C4-2B (cell line): ENCODE data around the gene PLCL2.

Source experiments
- H3K27ac ChIP-seq: fragments of 450-650 bp; 2 replicates; pipeline ENCODE4 v1.5.1; 2017
- ZFX ChIP-seq: fragments of 450-650 bp; IDR thresholded peaks from 2 replicates; pipeline ENCODE4 v1.6.1; 2017
- TF ChIP-seq, protein P1 (sequence below): fragments of 450-650 bp; conservative IDR thresholded peaks from 2 replicates; pipeline ENCODE4 v1.5.1; 2017; ENCODE audit warnings: mild to moderate bottlenecking

PLCL2 gene

GRCh38 chr3:17006132-17006852, 121.5 kb downstream of the PLCL2 start:
- TF ChIP-seq, protein P1, sequence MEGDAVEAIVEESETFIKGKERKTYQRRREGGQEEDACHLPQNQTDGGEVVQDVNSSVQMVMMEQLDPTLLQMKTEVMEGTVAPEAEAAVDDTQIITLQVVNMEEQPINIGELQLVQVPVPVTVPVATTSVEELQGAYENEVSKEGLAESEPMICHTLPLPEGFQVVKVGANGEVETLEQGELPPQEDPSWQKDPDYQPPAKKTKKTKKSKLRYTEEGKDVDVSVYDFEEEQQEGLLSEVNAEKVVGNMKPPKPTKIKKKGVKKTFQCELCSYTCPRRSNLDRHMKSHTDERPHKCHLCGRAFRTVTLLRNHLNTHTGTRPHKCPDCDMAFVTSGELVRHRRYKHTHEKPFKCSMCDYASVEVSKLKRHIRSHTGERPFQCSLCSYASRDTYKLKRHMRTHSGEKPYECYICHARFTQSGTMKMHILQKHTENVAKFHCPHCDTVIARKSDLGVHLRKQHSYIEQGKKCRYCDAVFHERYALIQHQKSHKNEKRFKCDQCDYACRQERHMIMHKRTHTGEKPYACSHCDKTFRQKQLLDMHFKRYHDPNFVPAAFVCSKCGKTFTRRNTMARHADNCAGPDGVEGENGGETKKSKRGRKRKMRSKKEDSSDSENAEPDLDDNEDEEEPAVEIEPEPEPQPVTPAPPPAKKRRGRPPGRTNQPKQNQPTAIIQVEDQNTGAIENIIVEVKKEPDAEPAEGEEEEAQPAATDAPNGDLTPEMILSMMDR: no peak
- no peak for TF ChIP-seq ZFX
- H3K27ac ChIP-seq: no peak overlapping the region

DNA sequence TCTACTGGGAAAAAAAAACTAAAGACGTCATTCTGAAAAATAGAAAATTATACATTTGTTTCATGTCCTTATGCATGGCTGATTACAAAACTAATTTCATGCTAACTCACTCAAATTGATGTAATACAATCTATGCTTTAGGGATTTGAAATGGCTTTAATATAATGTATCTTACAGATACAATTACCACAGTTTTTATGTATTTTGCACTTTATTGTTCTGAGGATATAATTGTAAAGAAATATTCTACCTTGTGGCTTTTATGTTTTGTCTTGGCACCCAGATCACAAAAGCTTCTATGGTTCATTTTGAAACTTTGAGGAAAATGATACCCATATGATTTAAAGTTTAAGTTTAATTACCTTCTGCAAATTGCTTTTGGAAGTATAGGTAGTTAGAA, 122.5 kb downstream of the PLCL2 start:
- no peak for TF ChIP-seq ZFX
- TF ChIP-seq, protein P1: no peak
- no peak overlapping the region for H3K27ac ChIP-seq

DNA sequence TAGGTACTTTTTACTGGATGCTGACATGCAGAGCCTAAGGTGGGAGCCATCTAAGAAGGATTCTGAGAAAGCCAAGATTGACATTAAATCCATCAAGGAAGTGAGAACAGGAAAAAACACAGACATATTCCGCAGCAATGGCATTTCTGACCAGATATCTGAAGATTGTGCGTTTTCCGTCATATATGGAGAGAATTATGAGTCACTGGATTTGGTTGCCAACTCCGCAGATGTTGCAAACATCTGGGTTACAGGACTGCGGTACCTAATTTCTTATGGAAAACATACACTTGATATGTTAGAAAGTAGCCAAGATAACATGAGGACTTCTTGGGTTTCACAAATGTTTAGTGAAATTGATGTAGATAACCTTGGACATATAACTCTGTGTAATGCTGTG, 125.1 kb downstream of the PLCL2 start:
- H3K27ac ChIP-seq: no peak overlapping the region
- no peak for TF ChIP-seq ZFX
- TF ChIP-seq, protein P1: no peak

DNA sequence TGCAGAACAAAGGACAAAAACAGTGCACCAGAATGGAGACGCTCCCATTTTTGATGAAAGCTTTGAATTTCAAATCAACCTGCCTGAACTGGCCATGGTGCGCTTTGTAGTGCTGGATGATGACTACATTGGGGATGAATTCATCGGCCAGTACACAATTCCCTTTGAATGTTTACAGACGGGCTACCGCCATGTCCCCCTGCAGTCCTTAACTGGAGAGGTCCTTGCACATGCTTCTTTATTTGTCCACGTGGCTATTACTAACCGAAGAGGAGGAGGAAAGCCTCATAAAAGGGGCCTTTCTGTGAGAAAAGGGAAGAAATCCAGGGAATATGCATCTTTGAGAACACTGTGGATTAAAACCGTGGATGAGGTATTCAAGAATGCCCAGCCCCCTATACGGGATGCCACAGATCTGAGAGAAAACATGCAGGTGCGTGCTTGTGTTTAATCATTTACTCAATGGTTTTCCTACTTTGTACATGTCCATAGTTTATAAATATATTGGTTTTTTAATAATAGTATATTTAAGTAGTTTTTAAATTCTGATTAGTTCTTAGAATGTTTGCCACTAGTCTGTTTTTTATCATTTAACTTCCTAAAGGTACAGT, 127.1 kb downstream of the PLCL2 start:
- TF ChIP-seq, protein P1: no peak
- TF ChIP-seq ZFX: no peak
- no peak overlapping the region for H3K27ac ChIP-seq

DNA sequence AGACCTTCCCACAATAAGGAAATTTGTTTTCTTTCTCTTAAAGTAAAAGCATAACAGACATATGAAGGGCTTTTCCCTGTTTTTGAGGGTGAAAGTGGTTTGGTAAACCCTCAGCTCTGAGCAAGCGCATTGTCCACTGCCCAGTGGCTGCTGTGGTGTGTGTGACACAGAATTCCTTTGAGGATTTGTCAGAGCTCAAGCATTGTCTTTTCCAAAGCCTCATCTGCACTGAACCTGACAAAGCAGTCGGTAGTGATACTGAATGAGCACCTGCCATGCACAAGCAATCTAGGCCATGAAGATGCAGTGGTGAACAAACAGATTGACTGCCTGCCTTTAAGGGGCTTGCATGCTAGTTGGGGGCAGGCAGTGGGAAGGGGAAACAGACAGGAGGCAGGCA, 128.3 kb downstream of the PLCL2 start:
- no peak overlapping the region for H3K27ac ChIP-seq
- TF ChIP-seq, protein P1: no peak
- no peak for TF ChIP-seq ZFX

- TF ChIP-seq ZFX: no peak
- TF ChIP-seq, protein P1: no peak
- no peak overlapping the region for H3K27ac ChIP-seq
Measured at GRCh38 chr3:17013571-17013970, 128.8 kb downstream of the PLCL2 start.

DNA sequence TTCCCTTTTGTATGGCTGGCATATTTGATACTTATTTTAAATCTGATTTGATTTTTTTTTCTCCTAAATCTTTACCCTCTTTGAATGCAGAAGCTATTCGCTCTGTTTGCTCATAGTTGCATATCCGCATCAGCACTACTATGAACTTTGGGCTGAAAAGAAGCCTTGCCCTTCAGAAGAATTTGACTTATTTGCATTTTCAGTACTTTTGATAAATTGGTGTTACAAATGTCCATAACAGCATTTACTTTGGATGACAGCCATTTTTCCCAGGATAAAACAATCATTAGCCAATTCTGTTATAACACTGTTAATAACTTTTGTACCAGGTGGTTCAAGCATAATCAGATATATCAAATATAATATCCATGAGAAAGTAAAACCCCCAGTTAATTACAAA, 129.5 kb downstream of the PLCL2 start:
- no peak for TF ChIP-seq ZFX
- TF ChIP-seq, protein P1: no peak
- no peak overlapping the region for H3K27ac ChIP-seq
